22Rv1 (cell line): ENCODE data around the gene LRRD1.

Experiments used
- CTCF ChIP-seq: fragments of 450-650 bp; IDR thresholded peaks from 2 replicates; pipeline ENCODE4 v1.5.1; 2017; ENCODE audit warnings: mild to moderate bottlenecking
- ZFX ChIP-seq: fragments of 450-650 bp; IDR thresholded peaks from 2 replicates; pipeline ENCODE4 v1.6.1; 2017; ENCODE audit warnings: antibody characterized with exemption, borderline replicate concordance

DNA sequence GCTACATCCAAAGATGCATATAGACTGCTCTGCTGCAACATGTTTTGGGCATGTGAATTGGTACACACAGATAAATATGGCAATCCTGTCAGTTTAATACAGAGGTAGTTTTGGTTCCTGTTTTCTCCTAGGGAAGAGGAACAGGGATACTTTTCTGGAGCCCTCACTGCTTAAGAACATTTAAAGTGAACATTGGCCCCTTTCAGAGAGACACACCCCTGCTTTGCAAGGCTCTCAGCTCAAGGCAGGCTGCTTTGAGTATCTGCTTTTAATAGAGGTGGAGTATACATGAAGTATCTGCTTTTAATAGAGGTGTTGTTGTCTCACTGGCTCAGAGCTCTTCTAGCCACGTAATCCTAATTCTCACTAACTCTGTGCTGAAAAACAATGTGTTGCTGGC, 83.6 kb downstream of the LRRD1 start:
- TF ChIP-seq CTCF (no peak), ZFX (no peak)
